ENCODE measurements around the gene LIN37. TPM values are rescaled to one million over a fixed set of nuclear protein-coding genes. Genes with fewer than 3 reads are reported as not detected.

The LIN37 gene
- total RNA-seq, 1 experiment from 2014 or later, result 5.9 TPM

DNA sequence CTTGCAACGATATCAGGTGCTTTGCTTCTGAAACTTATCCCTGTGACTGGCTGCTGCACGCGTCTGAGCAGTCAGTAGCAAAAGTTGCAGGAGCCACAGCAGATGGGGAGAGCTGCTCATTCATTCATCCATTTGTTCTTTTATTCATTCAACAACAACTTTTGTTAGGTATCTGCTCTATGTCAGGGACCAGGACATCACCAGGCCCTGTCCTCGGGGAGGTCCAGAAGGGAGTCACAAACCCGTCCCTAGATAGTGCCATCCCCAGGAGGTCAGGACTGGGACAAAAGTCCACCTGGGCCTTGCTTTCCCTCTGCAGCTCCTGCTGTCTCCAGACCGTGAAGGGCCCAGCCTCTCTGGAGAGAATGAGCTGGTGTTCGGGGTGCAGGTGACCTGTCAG lies 29.6 kb downstream of the LIN37 start:
- no peak overlapping the region for H3T11ph ChIP-seq (ENCODE audit: low read length)
- H3K79me1 ChIP-seq (ENCODE audit: insufficient read depth, low read depth, low read length, poor library complexity, severe bottlenecking), result no peaks in the 10 kb centered on the region
- H2AFZ ChIP-seq (ENCODE audit: low read length), result no peak overlapping the region
- no peak overlapping the region for H4K8ac ChIP-seq (replicated peaks; ENCODE audit: insufficient read length, low read depth, low read length)
- H3K27ac ChIP-seq (ENCODE audit: insufficient read length, low read depth, low read length), result no peak overlapping the region
- no CpG with 5 or more reads among the region's 7 CpGs for WGBS (ENCODE audit: extremely low coverage, insufficient read length, low lambda C conversion rate)
- no peak for DNase-seq
- no peak overlapping the region for H3K9ac ChIP-seq (ENCODE audit: extremely low read depth, insufficient read length, low read length)
- no peak overlapping the region for H2BK12ac ChIP-seq (ENCODE audit: insufficient read length, low read depth, low read length)
- no peaks in the 10 kb centered on the region for H3K27me3 ChIP-seq (ENCODE audit: insufficient read depth, low read length)
- H3K23me2 ChIP-seq (ENCODE audit: insufficient read length, low read depth, low read length, poor library complexity, severe bottlenecking), result peaks cover 5% of the 10 kb centered on the region
- no peak overlapping the region for H2BK5ac ChIP-seq (ENCODE audit: insufficient read length, low read length)
- peaks cover 0 to 7% (median 2%) of the 10 kb centered on the region in 3 experiments; a peak in 2 of 7 replicates for H3K36me3 Mint-ChIP-seq (ENCODE audit: insufficient read depth in 1 of 3, low read depth in 3 of 3)
- H4K91ac ChIP-seq (ENCODE audit: insufficient read length, low read depth, low read length), result no peak overlapping the region
- no peaks in the 10 kb centered on the region; a peak in 1 of 5 replicates for H3K9me3 Mint-ChIP-seq
- H2BK120ac ChIP-seq (ENCODE audit: low read depth, low read length, poor library complexity, severe bottlenecking), result no peak overlapping the region
- no peak overlapping the region for H2AK5ac ChIP-seq (ENCODE audit: insufficient read length, low read length)
- H3K27me3 Mint-ChIP-seq (ENCODE audit: low read depth), result peaks cover 32% of the 10 kb centered on the region
- H3K4ac ChIP-seq (ENCODE audit: low read depth, low read length), result no peak overlapping the region
- H3K4me1 ChIP-seq (ENCODE audit: insufficient read depth, low read length), result peaks cover 5% of the 10 kb centered on the region; the same call in 1 of the 2 replicates
- no peak overlapping the region for H2BK15ac ChIP-seq (ENCODE audit: low read depth, low read length)
- no peak overlapping the region for H4K5ac ChIP-seq (ENCODE audit: insufficient read length, low read depth, low read length)
- TF ChIP-seq, protein P1, sequence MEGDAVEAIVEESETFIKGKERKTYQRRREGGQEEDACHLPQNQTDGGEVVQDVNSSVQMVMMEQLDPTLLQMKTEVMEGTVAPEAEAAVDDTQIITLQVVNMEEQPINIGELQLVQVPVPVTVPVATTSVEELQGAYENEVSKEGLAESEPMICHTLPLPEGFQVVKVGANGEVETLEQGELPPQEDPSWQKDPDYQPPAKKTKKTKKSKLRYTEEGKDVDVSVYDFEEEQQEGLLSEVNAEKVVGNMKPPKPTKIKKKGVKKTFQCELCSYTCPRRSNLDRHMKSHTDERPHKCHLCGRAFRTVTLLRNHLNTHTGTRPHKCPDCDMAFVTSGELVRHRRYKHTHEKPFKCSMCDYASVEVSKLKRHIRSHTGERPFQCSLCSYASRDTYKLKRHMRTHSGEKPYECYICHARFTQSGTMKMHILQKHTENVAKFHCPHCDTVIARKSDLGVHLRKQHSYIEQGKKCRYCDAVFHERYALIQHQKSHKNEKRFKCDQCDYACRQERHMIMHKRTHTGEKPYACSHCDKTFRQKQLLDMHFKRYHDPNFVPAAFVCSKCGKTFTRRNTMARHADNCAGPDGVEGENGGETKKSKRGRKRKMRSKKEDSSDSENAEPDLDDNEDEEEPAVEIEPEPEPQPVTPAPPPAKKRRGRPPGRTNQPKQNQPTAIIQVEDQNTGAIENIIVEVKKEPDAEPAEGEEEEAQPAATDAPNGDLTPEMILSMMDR (conservative IDR thresholded peaks at IDR 0.05), result no peak
- peak overlapping the region in 1 of 2 experiments; percentile 88; a peak in 1 of 5 replicates for H3K4me3 Mint-ChIP-seq
- H3K9me3 ChIP-seq (ENCODE audit: control insufficient read depth, low read depth, low read length), result no peaks in the 10 kb centered on the region
- H3K18ac ChIP-seq (ENCODE audit: insufficient read length, low read depth, low read length), result no peak overlapping the region
- H4K20me1 ChIP-seq (ENCODE audit: control insufficient read depth, insufficient read depth, insufficient read length), result no peaks in the 10 kb centered on the region
- no peak overlapping the region for H3K56ac ChIP-seq (ENCODE audit: insufficient read length, low read depth, low read length)
- H3K23ac ChIP-seq (ENCODE audit: insufficient read length, low read depth, low read length), result no peak overlapping the region
- no peaks in the 10 kb centered on the region for H3K79me2 ChIP-seq (ENCODE audit: insufficient read depth, low read length)
- H3K27ac Mint-ChIP-seq, result no peak overlapping the region; a peak in 1 of 7 replicates
- no peak overlapping the region for H3K4me2 ChIP-seq (ENCODE audit: insufficient read depth, insufficient read length, low read length)
- no peak overlapping the region for H3K14ac ChIP-seq (ENCODE audit: insufficient read depth, low read length)
- peaks cover 32 to 41% of the 10 kb centered on the region in 2 experiments for H3K4me1 Mint-ChIP-seq
- no peak overlapping the region for H2BK20ac ChIP-seq (ENCODE audit: low read depth, low read length, poor library complexity, severe bottlenecking)

Measured in H9 (cell line).